Hematopoietic multipotent progenitor cell treated with erythropoietin and hydrocortisone succinate and interleukin-3 and kit ligand, for 6 days (in vitro differentiated cells): ENCODE measurements around the gene CCDC7.
"Not testable (repeated sequence)": the region's sequence is repeated elsewhere in the genome, so short reads cannot be mapped to it uniquely, and the experiment has no call there.

Experiments
- DNase-seq: peaks from one replicate; pipeline ENCODE4 v3.0.0-alpha.2; 2015

Gene CCDC7

GRCh38 chr10:32598022-32598421 is 152.1 kb downstream of the CCDC7 start:
- DNase-seq: not testable (repeated sequence)

- no peak for DNase-seq
Observed at GRCh38 chr10:32600317-32600716, 154.4 kb downstream of the CCDC7 start.

DNA sequence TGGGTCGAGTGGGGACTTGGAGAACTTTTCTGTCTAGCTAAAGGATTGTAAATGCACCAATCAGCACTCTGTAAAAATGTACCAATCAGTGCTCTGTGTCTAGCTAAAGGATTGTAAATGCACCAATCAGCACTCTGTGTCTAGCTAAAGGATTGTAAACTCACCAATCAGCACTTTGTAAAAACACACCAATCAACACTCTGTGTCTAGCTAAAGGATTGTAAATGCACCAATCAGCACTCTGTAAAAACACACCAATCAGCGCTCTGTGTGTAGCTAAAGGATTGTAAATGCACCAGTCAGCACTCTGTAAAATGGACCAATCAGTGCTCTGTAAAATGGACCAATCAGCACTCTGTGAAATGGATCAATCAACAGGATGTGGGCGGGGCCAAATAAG is 155.6 kb downstream of the CCDC7 start:
- DNase-seq: not testable (repeated sequence)

GRCh38 chr10:32605787-32606186 is 159.8 kb downstream of the CCDC7 start:
- DNase-seq: no peak

DNA sequence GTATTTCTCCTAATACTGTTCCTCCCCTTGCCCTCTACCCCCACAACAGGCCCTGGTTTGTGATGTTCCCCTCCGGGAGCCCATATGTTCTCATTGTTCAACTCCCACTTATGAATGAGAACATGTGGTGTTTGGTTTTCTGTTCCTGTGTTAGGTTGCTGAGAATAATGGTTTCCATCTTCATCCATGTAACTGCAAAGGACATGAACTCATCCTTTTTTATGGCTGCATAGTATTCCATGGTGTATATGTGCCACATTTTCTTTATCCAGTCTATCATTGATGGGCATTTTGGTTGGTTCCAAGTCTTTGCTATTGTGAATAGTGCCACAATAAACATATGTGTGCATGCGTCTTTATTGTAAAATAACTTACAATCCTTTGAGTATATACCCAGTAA is 164.6 kb downstream of the CCDC7 start:
- DNase-seq: not testable (repeated sequence)

- DNase-seq: no peak
Observed at GRCh38 chr10:32616438-32616837, 170.5 kb downstream of the CCDC7 start.

DNA sequence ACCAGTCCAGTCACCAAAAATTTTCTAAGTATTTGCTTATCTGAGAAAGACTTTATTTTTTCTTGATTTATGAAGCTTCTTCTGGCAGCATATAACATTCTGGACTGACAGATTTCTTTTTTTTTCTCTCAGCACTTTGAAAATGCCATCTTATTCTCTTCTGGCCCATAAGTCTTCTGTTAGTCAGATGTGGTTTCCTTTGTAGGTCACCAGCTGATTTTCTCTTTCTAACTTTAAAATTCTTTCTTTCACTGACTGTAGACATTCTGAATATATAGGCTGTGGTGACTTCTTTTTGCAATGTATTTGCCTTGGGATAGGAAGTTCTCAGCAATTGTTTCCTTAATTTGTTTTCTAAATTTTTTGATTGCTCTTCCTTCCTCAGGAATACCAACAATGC is 172.5 kb downstream of the CCDC7 start:
- DNase-seq: no peak

DNA sequence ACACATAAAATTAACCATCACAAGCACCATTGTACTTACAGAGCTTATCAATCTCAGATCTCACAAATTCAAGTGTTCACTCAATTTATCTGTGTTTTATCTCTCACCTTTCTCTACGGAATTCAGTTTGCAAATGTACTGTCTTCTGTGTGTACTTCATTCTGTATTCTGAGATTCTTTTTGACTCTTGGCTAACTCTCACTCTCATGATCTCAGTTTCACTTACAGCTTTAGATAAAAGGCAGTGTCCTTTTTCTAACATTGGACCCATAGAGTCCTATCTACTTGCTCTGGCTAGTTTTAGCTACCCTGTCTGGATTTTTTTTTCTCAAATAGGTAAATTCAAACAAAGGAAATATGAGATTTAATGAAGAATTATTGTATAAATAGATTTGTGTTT is 176.0 kb downstream of the CCDC7 start:
- DNase-seq: no peak

GRCh38 chr10:32622409-32622808 is 176.5 kb downstream of the CCDC7 start:
- DNase-seq: no peak

DNA sequence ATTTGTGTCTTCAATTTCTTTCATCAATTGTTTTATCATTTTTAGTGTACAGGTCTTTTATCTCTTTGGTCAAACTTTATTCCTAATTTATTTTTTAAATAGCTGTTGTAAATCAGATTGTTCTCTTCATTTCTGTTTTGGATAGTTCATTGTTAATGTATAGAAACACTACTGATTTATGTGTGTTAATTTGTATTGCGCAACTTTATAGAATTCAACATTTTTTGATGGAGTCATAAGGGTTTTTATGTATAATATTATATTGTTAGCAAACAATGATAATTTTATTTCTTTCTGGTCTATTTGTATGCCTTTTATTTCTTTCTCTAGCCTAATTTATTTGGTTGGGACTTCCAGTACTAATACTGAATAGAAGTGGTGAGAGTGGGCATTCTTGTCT is 181.2 kb downstream of the CCDC7 start:
- DNase-seq: no peak

GRCh38 chr10:32629910-32630309 is 184.0 kb downstream of the CCDC7 start:
- DNase-seq: no peak

DNA sequence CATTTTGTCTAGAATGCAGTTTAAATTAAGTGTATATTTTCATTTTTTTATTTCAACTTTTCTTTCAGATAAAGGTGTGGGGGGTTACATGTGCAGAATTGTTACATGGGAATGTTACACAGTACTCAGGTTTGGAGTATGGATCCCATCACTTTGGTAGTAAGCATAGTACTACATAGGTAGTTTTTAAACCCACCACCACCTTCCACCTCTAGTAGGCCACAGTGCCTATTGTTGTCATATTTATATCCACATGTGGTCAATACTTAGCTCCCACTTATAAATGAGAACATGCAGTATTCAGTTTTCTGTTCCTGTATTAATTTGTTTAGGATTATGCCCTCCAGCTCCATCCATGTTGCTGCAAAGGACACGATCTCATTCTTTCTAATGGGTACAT is 200.6 kb downstream of the CCDC7 start:
- peak; percentile 2 for DNase-seq

- DNase-seq: no peak
Observed at GRCh38 chr10:32650246-32650655, 204.3 kb downstream of the CCDC7 start.

DNA sequence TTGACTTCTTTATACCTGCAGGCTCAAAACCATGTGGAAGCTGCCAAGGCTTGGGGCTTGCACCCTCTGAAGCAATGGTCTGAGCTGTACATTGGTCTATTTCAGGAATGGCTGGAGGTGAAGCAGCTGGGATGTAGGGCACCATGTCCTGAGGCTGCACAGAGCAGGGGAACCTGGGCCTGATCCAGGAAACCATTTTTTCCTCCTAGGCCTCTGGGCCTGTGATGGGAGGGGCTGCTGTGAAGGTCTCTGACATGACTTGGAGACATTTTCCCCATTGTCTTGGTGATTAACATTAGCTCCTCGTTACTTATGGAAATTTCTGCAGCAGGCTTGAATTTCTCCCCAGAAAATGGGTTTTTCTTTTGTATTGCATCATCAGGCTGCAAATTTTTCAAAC is 211.5 kb downstream of the CCDC7 start:
- not testable (repeated sequence) for DNase-seq

- no peak for DNase-seq
Observed at GRCh38 chr10:32661346-32661745, 215.4 kb downstream of the CCDC7 start.

DNA sequence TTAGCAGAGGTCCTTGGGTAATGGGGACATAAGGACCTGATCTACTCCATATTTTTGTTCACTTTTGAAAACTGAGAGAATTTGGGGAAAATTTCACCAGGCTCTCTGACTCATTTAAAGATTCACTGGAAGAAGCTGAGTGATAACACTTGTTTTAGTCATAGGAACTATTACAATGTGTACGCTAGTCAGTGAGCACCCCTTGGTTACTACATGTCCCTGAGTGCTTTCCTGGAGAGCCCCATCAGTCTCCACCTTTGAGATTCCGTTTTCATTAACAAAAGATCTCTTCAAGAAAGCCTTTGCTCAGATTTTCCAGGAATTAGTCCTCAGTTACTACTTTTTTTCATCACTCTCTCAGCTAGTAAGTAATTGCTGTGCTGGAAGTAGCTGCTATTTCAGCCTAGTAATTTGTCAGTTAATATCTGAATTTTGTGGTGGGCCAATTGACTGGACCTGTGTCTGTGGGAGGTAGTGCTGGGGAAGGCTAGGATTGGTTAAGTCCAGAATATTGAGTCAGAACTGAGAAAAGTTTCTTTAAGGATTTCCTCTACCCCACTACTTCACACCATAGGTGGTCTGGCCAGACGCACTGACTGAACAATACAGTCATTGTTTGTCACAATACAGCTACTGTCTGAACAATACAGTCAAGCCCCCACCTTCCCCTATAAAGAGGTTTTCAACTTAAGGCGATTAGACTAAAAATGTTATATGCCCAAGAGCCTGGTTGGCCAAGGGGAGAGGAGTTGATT is 235.0 kb downstream of the CCDC7 start:
- DNase-seq: no peak

- DNase-seq: no peak
Observed at GRCh38 chr10:32684291-32684690, 238.4 kb downstream of the CCDC7 start.

DNA sequence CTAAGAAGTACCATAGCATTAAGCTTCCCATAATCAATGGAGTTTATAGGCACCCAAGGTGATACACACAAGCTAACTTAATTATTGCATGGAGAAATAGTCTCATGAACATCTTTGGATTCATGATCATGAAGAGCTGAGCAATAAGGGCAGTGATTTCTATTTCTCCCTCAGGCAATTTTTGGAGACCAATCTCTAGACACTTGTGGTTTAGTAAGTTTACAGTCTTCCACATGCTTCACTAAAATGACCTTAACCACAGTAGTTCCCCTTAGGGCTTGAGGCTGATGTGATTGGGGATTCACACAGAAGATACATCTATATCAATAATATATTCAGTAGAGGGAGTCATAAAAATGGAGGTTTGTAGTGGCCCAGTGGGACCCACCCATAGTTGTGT is 241.2 kb downstream of the CCDC7 start:
- no peak for DNase-seq

DNA sequence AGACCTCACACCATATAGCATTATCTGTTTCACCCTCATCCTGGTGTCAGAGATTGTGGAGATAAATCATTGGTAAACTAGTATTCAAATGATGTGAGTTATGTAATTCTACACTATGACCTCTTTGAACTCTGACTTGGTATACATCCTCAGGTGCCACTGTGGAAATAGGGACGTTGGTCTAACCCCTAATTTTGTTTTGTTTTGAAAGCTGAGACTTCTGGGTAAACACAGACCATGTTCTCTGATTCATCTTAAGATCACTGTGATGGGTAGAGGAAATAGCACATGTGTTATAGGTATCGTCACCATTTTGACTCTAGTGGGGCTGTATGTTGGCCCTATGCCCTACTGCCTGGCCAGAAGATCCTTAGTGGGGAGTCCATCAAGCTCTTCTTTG is 241.6 kb downstream of the CCDC7 start:
- no peak for DNase-seq

DNA sequence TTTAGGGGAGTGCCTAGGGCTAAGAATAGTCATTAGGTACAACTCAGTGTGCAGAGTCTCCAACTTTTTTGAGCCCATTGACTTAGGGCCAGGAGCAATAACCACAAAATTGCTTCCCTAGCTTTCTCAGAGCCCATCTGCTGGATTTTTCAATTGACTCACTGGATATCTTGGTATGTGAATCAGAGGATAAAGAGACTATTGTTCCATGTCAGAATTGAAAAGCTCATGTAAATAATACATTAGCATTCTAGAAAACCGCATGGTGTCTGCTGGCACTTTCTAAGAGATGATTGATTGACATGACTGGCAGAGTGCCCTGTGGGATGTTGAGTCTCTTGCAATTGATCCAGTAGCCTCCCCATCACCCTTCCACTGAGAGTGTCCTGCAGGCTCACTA is 246.2 kb downstream of the CCDC7 start:
- DNase-seq: no peak

- DNase-seq: no peak
Observed at GRCh38 chr10:32693441-32693979, 247.6 kb downstream of the CCDC7 start.

- not testable (repeated sequence) for DNase-seq
Observed at GRCh38 chr10:32699683-32700082, 253.7 kb downstream of the CCDC7 start.

- DNase-seq: peak; percentile 2
Observed at GRCh38 chr10:32713560-32713959, 267.6 kb downstream of the CCDC7 start.

GRCh38 chr10:32731527-32731926 is 285.6 kb downstream of the CCDC7 start:
- no peak for DNase-seq

- DNase-seq: no peak
Observed at GRCh38 chr10:32738958-32739357, 293.0 kb downstream of the CCDC7 start.
